Panc1 (cell line): Measurements from ENCODE around the gene NOXA1. TPM values are rescaled to one million over a fixed set of nuclear protein-coding genes. Genes with fewer than 3 reads are reported as not detected.

Experiments
- ATAC-seq: fragments of 200-7000 bp; cut with Tn5 transposase; 2 replicates; pipeline ENCODE4 v1.9.1; 2020; ENCODE audit warnings: mild to moderate bottlenecking, moderate library complexity
- BruUV-seq: library from RNA; stranded (reverse); fragments of 400-500 nt; replicated peaks from 2 replicates; lab custom pipeline; 2021; lab: Mats Ljungman, UMichigan
- CTCF ChIA-PET: fragments of 300-600 bp; sonication (Branson Sonifier 250); formaldehyde crosslinking; loops from one replicate; lab custom pipeline; 2022; ENCODE audit warnings: antibody characterized with exemption; lab: Charles Lee
- POLR2A ChIA-PET: fragments of 300-600 bp; sonication (Branson Sonifier 250); formaldehyde crosslinking; loops from one replicate; lab custom pipeline; 2022; ENCODE audit warnings: antibody characterized with exemption; lab: Charles Lee
- DNase-seq: peaks from one replicate; pipeline ENCODE4 v3.0.0-alpha.2; 2010; ENCODE audit warnings: low read depth, low spot score
- H3K27ac ChIP-seq: 2 replicates; pipeline ENCODE4 v1.5.1; 2011; ENCODE audit warnings: mild to moderate bottlenecking, low read length, inconsistent platforms
- H3K27me3 ChIP-seq: fragments of 200-500 bp; sonication (Bioruptor generic); 2 replicates; pipeline ENCODE4 v1.6.0; 2014; ENCODE audit warnings: low read length, inconsistent platforms; ENCODE audit not compliant: control insufficient read depth, insufficient read depth
- H3K36me3 ChIP-seq: fragments of 200-500 bp; sonication (Bioruptor generic); 2 replicates; pipeline ENCODE4 v1.5.1; 2014; ENCODE audit warnings: inconsistent platforms, mild to moderate bottlenecking, low read length, moderate library complexity; ENCODE audit not compliant: control insufficient read depth, insufficient read depth
- H3K4me1 ChIP-seq: 2 replicates; pipeline ENCODE4 v1.5.1; 2011; ENCODE audit warnings: inconsistent platforms, mild to moderate bottlenecking, low read length, moderate library complexity; ENCODE audit not compliant: control insufficient read depth, insufficient read depth
- H3K4me3 ChIP-seq, 2 experiments: 2 replicates each; pipeline ENCODE4 v1.5.1; 2011 to 2012; ENCODE audit warnings: low read depth in 2 of 2, low read length in 2 of 2, mild to moderate bottlenecking in 2 of 2, inconsistent platforms in 1 of 2, moderate library complexity in 1 of 2
- H3K9me3 ChIP-seq: fragments of 200-500 bp; sonication (Bioruptor generic); 2 replicates; pipeline ENCODE4 v1.5.1; 2014; ENCODE audit warnings: low read depth, mild to moderate bottlenecking, inconsistent platforms, low read length, moderate library complexity; ENCODE audit not compliant: control insufficient read depth, insufficient read depth
- POLR2AphosphoS5 ChIP-seq: IDR thresholded peaks from 2 replicates; pipeline ENCODE4 v1.6.1; 2012; ENCODE audit warnings: mild to moderate bottlenecking, low read depth, low read length, moderate library complexity
- SIN3A ChIP-seq: IDR thresholded peaks from 2 replicates; pipeline ENCODE4 v1.6.1; 2012; ENCODE audit warnings: low read depth, mild to moderate bottlenecking, low read length, moderate library complexity, borderline replicate concordance; ENCODE audit not compliant: insufficient read depth
- TCF7L2 ChIP-seq: IDR thresholded peaks from 2 replicates; pipeline ENCODE4 v1.6.1; 2011; ENCODE audit warnings: mild to moderate bottlenecking, low read depth, low read length, inconsistent platforms
- in situ Hi-C: cut with HindIII; loops from 2 replicates; pipeline ENCODE4 v1.10.0; 2016; ENCODE audit warnings: low sequenced_read_pairs, low pct_unique_long_range_greater_than_20kb
- intact Hi-C: fragments of 100-400 bp; cut with micrococcal nuclease; formaldehyde crosslinking; loops from one replicate; pipeline ENCODE4 v1.10.0; 2022; ENCODE audit not compliant: unreplicated experiment
- total RNA-seq: library from RNA; stranded (reverse); gene quantifications from one replicate; pipeline ENCODE4 v1.2.1, GENCODE V29; 2021; ENCODE audit not compliant: unreplicated experiment
- TF ChIP-seq, protein P1 (sequence below), 2 experiments: IDR thresholded peaks; 2 replicates each; pipeline ENCODE4 v1.6.1; 2011 to 2012; ENCODE audit warnings: low read depth in 2 of 2, control low read depth in 1 of 2, low read length in 1 of 2, mild to moderate bottlenecking in 1 of 2, moderate library complexity in 1 of 2; ENCODE audit not compliant: insufficient read depth in 1 of 2

NOXA1 gene
- total RNA-seq, 1 experiment from 2014 or later: 3.7 TPM

DNA sequence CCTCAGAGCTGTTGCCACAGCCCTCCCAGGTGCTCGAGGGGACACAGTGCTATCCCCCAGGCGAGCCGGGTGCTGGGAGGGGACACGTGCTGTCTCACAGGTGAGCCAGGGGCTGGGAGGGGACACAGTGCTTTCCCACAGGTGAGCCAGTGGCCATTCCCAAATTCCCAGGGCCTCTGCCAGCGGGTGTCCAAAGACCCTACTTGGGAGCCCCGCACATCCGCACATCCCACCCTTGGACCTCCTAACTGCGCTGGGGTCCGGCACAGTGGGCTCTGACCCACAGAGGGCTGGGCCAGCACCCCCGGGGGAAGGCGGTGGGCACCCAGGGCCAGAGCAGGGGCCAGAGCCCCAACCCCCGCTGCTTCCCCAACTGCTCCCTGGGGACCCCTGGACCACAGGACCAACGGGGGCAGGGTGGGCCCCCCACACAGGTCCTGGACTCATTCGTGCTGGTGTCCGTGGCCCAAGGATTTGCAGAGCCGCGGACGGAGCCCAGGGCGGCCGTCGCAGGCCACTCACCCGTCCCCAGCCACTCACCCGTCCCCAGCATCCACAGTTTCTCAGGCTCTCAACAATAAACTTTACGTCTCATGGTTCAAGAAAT is 18.1 kb upstream of the NOXA1 start:
- ATAC-seq (no peak), DNase-seq (no peak)
- no peak overlapping the region for H3K27ac ChIP-seq
- in situ Hi-C loops: no loop called here
- BruUV-seq: no TSS peak
- CTCF ChIA-PET: no interaction called here
- H3K36me3 ChIP-seq: no peaks in the 10 kb centered on the region
- no peak for TF ChIP-seq POLR2AphosphoS5
- TF ChIP-seq, protein P1, sequence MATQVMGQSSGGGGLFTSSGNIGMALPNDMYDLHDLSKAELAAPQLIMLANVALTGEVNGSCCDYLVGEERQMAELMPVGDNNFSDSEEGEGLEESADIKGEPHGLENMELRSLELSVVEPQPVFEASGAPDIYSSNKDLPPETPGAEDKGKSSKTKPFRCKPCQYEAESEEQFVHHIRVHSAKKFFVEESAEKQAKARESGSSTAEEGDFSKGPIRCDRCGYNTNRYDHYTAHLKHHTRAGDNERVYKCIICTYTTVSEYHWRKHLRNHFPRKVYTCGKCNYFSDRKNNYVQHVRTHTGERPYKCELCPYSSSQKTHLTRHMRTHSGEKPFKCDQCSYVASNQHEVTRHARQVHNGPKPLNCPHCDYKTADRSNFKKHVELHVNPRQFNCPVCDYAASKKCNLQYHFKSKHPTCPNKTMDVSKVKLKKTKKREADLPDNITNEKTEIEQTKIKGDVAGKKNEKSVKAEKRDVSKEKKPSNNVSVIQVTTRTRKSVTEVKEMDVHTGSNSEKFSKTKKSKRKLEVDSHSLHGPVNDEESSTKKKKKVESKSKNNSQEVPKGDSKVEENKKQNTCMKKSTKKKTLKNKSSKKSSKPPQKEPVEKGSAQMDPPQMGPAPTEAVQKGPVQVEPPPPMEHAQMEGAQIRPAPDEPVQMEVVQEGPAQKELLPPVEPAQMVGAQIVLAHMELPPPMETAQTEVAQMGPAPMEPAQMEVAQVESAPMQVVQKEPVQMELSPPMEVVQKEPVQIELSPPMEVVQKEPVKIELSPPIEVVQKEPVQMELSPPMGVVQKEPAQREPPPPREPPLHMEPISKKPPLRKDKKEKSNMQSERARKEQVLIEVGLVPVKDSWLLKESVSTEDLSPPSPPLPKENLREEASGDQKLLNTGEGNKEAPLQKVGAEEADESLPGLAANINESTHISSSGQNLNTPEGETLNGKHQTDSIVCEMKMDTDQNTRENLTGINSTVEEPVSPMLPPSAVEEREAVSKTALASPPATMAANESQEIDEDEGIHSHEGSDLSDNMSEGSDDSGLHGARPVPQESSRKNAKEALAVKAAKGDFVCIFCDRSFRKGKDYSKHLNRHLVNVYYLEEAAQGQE (IDR thresholded peaks at IDR 0.05; ENCODE audit: insufficient read depth in 1 of 2, low read depth in 2 of 2, low read length in 1 of 2): no peak
- TF ChIP-seq SIN3A: no peak
- POLR2A ChIA-PET: no interaction called here
- no peaks in the 10 kb centered on the region for H3K27me3 ChIP-seq
- intact Hi-C loops: no loop called here
- H3K4me1 ChIP-seq: peaks cover 17% of the 10 kb centered on the region
- no peak overlapping the region for H3K4me3 ChIP-seq
- H3K9me3 ChIP-seq: no peaks in the 10 kb centered on the region

DNA sequence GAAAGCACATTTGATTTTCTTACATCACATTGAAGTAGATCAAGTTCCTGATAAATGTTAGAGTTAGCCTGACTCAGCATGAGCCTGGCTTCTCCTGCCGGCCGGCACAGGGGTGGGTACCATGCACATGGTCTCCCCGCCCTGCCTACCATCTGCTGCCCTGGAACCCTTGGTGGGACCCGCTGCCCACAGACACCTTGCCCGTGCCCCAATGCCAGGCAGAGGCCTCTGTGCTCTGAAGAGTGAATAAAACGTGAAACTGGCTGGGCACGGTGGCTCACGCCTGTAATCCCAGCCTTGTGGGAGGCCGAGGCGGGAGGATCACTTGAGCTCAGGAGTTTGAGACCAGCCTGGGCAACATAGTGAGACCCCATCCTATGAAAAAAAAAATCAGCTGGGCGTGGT is 17.5 kb upstream of the NOXA1 start:
- no TSS peak for BruUV-seq
- ATAC-seq: no peak
- Histone ChIP-seq H3K4me1 (peaks cover 23% of the 10 kb centered on the region), H3K27me3 (no peaks in the 10 kb centered on the region), H3K27ac (no peak overlapping the region), H3K9me3 (no peaks in the 10 kb centered on the region), H3K4me3 (no peak overlapping the region), H3K36me3 (no peaks in the 10 kb centered on the region)
- intact Hi-C loops: no loop called here
- ChIA-PET POLR2A (no interaction called here), CTCF (no interaction called here)
- no peak for DNase-seq
- in situ Hi-C loops: no loop called here
- TF ChIP-seq SIN3A (no peak), TCF7L2 (no peak)
- TF ChIP-seq, protein P1 (IDR thresholded peaks at IDR 0.05; ENCODE audit: insufficient read depth in 1 of 2, low read depth in 2 of 2, low read length in 1 of 2): no peak
